HUDEP-2 (cell line): ENCODE measurements around the gene AJAP1.

Experiments used
- DNase-seq, 76 experiments: peaks; one replicate each; lab custom pipeline; 2025; ENCODE audit not compliant: unreplicated experiment in 76 of 76; lab: John Stamatoyannopoulos, UW

The AJAP1 gene

DNA sequence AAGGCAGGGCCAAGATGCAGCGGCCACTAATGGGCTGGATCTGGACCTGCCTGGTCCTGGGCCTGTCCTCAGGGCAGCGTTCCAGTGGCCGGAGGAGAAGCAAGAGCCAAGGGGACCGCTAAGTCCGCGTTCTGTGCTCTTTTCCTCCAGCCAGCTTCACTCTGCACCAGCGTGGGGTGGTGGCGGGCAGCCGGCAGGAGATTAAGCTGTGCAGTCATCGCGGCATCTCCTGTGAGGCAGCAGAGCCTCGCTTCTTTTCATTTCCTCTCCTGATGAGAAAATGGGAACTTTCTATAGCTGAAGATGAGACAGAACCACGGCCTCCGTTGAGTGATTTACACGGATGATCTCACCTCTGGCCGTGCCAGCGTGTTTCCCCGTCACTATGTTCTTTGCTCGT lies 43.4 kb downstream of the AJAP1 start:
- DNase-seq, result no peak

DNA sequence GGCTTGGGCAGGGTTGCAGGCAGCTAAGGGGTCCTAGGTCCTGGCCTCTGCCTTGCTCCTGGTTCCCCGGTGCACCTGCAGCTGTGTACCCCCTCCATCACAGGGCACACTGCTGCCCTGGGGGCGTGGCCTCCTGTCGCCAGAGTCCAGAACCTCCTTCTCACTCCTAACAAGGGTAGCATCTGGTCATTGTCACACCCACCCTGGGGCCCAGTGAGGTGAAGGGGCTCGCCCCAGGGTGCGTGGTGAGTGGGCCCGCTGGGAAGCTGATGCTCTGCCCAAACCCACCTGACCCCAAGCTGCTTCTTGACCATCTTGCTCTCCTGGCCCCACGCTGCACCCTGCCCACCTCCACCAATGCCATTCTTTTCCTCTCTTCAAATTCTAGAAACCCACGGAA lies 44.5 kb downstream of the AJAP1 start:
- DNase-seq, result no peak

DNA sequence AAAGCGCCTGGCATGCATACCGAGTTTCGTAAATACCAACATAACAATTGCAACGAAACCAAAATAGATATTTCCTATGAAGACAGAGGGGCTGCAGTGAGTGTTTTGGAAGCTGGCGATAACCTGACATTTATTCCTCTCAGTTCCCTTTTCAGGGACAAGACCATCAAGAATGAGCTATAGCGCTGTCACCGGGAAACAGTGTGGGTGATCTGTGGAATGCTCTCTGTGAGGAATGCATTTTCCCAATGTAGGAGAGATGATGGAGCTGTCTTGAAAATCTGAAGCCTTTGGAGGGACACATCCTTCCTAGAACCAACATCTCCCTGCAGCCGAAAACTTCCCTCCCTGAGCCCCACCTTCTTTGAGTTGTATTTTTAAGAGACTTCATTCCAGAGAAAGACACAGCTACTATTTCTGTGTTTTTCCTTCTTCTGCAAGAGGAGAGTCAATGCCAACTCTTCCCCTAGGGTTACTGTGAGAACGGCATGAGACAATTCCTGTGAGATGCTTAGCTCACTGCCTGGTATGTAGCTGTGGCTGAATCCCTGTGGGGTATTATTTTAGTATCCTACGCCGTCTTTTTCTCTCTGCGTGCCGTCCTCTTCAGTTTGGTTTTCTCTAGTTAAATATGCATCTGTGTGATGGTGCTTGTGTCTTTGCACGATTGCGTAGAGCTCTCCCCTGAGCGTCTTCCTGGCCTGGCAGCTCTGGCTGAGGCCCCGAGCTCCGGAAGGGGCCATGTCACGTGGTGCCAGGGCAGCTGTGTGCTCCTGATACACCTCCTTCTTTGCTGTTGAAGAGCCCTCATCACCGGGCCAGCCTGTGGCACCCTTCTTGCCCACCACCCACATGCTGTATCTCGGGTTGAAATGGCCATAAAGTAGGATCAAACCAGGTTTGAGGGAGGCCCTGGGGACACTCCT lies 45.2 kb downstream of the AJAP1 start:
- no peak for DNase-seq

DNA sequence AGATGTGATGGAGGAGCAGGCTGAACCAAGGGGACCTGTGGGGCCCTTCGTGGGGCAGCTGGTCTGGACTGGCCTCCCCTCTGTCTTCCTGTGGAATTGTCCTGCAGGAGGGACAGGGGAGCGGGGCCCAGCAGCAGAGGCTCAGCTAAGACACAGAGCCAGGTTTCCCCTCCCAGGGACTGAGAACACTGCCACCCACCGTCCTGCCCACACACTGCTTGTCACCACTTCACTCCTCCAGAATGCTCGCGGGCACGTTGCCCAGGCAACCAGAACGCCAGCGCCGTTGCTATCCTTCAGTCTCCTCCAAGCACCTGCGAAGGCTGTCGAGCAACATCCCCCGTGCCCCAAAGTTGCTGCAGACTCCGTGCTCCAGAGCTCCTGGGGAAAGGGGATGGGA lies 46.4 kb downstream of the AJAP1 start:
- DNase-seq, result no peak

DNA sequence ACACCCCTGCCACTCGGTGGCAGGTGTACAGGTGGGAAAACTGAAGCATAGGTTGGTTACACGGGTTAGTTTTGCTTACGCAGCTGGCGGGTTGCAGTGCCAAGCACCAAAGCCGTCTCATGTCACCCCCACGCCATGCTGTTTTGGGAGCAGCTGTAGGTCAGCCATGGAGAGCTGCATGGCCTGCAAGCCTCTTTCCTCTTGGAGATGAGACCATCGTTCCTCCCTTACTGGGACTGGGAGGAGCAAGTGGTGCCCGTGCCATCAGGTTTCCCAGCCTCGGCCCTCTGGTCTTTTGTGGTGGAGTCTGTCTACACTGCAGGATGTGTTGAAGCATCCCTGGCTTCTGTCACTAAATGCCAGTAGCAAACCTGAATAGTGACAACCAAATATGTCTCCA lies 46.9 kb downstream of the AJAP1 start:
- no peak for DNase-seq

DNA sequence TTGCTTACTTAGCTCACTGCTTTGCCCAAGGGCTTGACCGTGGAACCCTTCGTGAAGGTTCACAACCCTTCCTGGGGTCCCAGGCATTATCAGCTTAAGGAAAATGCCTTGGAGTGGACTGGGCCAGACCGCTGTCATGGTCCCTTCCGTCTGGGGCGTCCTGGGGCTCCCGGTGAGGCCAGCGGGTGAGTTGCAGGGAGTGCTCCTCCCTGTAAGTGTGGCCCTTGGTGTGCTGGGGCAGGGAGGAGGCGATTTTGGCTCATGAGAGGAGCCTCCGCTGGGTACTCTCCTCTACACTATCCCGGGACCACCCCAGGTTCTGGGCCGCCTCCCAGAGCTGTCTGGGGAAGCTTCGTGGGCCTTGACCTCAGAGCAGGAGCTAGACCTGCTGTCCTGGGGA lies 48.1 kb downstream of the AJAP1 start:
- no peak for DNase-seq

DNA sequence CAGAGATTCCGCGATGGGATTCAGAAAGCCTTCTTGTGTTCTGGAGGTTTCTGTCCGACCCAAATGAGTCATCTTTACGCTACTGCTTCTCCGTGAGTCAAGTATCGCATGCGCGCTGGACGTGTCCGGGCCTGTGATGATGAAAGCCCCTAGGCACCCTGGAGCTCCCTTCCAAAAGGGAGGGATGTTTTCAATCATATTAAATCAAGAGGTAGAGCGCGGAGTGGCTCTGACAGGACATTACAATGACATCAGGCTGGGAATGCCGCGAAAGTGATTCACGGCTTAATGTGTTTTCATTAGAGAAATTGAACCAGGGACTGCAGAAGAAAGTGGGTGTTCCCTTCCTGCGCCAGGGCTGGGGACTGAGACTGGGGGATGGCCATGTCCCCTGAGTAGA lies 48.5 kb downstream of the AJAP1 start:
- no peak for DNase-seq

DNA sequence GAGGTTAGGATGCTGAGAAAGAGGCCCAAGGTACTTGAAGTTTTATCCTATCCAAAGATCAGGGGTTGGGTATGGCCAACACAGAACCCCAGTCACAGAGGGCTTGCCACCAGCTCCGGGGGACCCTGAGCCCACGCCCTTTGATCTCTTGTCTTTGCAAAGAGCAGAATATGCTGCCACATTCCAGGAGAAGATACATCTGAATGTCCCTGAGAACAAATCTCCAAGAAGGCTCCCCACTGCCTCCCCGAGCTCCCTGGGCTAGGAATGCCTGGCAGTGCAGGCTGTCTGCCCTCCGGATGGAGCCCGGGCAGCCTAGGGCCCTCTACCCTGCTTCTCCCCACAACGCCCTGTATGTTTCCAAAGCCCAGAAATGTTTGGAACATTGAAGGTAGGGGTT lies 49.2 kb downstream of the AJAP1 start:
- no peak for DNase-seq

DNA sequence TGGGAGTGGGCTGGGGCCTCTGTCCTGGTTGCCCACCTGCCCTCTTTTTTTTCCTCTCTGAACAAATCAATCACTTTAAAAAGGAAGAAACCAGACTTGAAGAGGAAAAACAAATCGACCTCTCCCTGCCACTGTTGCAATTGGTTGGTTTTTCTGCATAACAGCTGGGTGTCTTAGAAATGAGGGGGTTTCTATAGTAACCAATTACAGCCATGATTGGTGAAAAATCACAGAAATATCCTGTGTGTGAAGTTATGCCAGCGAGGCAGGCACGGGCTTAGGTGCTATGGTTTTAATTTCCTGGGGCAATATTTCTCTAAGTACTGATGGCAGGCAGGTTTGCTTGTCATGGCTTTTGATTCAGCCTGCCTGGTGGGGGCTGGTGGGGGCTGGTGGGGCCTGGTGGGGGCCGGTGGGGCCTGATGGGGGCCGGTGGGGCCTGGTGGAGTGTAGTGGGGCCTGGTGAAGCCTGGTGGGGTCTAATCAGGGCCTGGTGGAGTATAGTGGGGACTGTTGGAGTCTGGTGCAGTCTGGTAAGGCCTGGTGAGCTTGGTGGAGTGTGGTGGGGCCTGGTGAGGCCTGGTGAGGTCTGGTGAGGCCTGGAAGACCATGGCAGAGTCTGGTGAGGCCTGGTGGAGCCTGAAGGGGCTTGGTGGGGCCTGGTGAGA lies 54.6 kb downstream of the AJAP1 start:
- no peak for DNase-seq

DNA sequence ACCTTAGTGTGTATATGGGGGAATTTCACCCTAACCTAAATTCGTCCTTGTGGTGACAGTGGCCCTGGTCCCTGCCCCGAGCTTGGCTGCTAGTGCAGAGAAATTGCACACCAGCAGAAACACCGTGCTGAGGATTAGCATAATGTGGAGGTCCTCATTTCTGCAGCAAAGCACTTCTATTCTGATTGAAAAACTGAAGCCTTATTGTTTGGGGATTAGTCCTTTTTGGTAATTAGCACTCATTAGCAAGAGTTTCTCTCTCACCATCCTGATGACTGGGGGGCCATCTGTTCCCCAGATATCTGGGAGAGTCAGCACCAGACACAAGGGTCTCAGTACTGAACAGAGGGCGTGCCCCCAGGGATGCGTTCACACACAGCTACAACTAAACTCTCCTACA lies 55.2 kb downstream of the AJAP1 start:
- DNase-seq, result no peak

DNA sequence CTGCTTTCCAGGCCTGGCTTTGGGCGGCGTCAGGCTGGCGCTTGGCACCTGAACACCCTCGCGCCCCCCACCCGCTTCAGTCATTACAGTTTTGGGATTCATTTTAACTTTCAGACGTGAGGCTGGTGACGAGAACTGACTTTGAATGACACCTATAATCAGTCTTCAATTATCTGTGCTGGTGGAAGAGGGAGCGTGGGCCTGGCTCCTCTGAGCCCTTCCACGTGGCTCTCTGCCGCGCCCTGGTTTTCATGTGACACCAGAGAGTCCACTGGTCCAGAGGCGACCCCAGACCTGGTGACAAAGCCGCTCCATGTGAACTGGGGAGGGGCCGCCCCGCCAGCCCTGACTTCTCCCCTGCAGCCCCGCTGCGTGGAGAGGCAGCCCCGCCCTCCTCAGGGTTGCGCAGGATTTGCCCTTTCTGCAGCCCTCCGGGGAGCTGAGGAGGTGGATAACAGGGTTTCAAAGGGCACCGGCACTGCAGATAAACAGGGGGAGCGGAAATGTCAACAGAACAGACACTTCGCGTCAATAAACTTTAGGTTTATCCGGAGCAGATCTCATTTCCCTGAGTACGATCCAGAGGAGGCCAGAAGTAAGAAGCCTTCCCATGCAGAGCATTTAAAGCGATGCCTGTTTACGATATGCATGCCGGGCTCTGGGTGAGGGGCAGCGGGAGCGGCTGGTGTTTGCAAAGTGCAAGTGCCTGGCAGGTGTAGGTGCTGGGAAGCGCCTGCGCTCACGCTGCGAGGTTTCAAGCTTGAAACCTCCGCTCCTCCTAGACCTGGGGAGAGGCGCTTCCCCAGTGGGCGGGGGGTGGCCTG lies 56.4 kb downstream of the AJAP1 start:
- no peak for DNase-seq

DNA sequence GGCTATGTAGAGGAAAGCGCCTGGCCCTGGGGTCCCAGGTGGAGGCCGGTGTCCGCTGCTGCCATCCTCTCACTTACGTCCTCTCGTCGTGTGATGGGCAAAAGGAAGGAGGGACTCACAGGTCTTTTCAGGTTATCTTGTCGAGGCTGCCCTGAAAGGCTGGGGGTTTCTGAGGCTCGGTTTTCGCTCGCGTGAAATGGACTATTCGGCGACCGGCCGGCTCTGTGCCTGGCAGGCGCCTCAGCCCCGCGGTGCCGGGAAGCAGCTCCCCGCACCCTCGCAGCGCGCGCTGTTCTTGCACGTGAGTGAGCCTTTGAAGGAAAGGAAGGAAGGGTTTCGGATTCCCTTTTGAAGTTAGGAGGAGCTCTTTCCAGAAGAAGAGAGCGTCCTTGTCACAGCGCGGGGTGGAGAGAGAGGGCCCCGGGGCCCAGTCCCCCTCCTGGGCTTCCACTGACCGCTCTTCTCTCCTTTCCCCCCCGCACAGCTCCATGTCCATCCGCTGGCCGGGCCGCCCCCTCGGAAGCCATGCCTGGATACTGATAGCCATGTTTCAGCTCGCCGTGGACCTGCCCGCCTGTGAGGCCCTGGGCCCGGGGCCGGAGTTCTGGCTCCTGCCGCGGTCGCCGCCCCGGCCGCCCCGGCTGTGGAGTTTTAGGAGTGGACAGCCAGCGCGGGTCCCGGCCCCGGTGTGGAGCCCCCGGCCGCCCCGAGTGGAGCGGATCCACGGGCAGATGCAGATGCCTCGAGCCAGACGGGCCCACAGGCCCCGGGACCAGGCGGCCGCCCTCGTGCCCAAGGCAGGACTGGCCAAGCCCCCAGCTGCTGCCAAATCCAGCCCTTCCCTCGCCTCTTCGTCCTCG lies 57.2 kb downstream of the AJAP1 start:
- no peak for DNase-seq

DNA sequence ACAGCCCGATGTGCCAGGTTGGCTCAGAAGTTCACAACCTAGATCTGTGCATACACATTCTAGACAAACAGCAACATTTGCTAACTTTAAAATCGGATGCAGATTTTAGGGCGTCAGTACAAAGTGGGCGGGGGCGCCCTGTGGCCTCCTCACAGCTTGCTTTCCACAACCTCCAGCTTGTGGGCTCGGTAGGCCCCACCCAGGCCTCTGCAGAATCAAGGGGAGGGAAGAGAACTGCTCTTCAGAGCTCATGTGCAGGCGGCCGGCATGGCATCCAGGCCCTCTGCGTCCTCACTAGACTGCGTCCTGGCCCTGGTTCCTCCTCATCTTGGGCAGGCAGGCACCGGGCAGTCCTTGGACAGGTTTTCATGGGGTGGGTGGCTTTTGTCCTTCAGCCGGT lies 59.3 kb downstream of the AJAP1 start:
- no peak for DNase-seq

DNA sequence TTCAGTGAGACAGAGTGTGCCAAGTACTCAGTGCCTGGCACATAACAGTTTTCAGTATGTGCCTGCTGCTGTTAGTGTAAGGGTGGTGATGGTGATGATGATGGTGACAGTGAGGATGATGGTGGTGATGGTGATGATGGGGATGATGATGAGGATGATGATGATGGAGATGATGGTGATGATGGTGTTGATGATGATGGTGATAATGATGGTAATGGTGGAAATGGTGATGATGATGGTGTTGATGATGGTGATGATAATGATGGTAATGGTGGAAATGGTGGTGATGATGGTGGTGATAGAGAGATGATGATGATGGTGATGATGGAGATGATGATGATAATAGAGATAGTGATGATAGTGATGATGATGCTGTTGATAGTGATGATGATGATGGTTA lies 62.0 kb downstream of the AJAP1 start:
- DNase-seq, result no peak

DNA sequence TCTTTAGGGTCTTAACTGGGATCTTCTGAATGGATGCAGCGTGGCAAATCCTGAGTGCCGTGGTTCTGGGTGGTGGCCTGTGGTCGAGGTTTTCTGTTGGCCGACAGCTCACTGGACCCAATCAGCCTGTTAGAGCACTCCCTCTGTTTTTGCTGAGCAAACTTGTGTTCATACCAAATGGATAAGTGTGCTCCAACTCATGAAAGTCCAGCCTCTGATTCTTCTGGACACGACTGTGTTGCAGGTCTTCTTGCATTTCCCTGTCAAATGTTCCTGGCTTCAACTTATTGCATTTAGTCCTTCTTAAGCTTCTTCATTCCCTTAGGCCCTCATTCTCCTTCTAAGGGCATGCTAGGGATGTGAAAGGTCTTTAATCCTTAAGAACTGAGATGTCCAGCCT lies 63.7 kb downstream of the AJAP1 start:
- no peak for DNase-seq

DNA sequence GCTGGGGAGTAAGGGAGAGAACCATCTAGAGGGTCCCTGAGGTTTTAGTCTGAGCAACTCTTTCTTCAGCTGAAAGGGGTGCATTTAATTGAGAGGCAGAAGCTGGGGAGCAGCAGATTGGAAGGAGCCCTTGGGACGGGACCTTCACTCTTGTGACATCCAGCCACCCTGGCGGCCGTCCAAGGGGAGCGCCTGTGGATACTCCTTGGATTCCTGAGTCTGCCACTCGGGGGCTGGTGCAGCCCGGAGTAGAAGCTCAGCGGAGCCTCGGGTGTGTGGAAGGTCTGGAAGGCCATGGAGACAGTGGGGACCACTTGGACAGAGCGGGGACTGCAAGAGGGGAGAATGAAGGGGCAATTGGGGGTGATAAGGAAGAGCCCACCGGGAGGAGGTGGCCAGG lies 68.7 kb downstream of the AJAP1 start:
- DNase-seq, result no peak

DNA sequence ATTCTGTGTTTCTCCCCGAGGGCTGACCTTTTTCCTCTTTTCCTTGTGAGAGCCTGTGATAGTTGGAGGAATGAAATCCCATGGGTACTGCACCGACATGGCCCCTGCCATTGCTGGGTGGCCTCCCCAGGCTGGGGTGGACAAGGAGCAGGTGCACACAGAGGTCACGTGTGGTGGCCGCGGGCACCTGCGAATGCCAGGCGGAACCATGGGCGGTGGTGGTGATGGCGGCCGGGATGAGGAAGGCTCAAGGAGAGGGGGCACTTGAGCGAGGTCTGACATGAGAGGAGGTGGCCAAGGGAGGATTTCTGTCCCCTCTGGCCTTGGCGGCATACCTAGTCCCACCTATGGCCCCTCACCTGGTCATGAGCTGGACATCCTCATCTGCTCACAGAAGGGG lies 69.6 kb downstream of the AJAP1 start:
- DNase-seq, result no peak

DNA sequence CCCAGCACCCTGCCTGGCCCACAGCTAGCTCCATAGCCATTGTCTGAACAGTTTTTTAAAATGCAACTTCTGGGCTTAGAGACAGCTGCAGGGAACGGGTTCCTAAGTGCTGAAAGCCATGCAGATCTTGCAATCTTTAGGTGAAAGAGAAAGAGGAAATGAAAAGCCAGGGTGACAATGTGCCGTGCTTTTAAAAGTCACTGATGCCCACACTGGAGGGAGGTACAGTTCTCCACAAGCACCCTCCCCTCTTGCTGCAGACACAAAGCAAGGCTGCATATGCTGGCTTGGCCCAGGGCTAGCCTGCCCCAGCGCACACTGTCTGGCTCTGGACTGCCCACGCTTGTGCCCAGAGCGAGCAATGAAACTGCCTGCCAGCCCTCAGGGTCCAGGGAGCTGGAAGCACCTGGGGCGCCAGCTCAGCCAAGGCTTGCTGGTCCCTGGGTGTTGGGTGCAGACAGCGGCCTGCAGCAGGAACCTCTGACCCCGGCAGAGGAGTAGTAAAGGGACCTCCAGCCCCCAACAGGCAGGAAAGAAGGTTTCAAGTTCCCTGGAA lies 70.4 kb downstream of the AJAP1 start:
- DNase-seq, result no peak

DNA sequence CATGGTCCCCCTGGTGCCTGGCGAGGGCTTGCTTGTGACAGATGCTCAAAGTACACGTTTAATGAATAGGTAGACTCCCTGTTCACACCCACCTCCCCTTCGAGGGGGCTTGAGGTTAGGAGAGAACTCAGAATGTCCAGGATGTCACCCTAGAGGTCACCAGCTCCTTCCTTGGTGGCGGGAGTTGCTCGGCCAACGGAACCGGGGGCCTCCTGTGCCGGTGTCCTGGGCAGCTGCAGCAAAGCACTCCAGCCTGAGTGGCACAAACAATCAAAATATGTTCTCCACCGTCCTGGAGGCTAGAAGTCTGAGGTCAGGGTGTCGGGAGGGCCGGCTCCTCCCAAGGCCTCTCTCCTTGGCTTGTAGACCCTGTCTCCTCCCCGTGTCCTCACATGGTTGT lies 71.0 kb downstream of the AJAP1 start:
- no peak for DNase-seq

DNA sequence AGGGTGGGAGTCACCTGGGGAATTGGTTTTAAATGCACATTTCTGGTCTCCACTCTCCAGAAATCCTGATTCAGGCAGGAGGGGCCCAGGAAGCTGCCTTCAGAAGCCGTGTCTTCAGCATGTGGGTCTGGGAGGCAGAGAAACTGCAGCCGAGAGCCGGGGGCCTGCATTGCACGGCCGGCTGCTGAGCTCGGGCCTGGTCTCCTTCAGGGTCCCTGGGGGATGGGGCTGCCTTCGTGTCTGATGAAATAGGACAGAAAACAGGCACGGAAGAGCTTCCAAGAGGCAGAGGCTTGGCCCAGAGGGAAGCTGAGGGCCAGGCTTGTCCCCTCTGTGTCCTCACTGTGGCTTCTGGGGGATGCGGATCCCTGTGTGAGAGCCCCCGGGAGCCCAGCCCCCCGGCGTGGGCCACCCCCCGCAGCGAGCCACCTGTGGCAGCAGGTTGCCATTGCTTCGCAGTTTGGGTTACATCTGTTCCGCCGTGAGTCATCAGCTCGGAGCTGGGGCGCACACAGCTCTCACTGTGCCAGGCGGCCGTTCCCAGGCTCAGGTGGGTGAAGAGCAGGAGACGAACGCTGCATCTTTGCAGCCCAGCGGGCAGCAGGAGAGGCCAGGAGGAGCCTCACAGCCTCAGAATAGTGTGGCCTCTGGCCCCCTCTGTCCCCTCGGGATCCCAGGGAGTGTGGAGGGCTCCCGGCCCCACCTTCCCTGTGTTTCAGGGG lies 72.4 kb downstream of the AJAP1 start:
- DNase-seq, result no peak
